ENCODE measurements around the gene ZCWPW2.

Gene ZCWPW2

GRCh38 chr3:28467414-28467813, 118.9 kb downstream of the ZCWPW2 start:
- WGBS: 97% methylated on average over 1 of the region's 1 CpG
- Histone ChIP-seq H2BK15ac (ENCODE audit: low read depth, poor library complexity, severe bottlenecking) (no peak overlapping the region), H3K18ac (ENCODE audit: low read depth in 1 of 2, low read length in 2 of 2) (no peak overlapping the region), H3K9ac (ENCODE audit: low read length) (no peak overlapping the region), H2BK120ac (ENCODE audit: low read depth, low read length) (no peak overlapping the region), H2BK5ac (ENCODE audit: low read depth, low read length, poor library complexity, severe bottlenecking) (no peak overlapping the region), H3K79me1 (replicated peaks; ENCODE audit: low read length, poor library complexity, severe bottlenecking) (no peaks in the 10 kb centered on the region), H3K9me3 (ENCODE audit: control insufficient read depth, low read length) (peaks cover 3% of the 10 kb centered on the region), H2AK5ac (ENCODE audit: low read length, severe bottlenecking) (no peak overlapping the region), H3K27me3 (ENCODE audit: control insufficient read depth in 1 of 2, insufficient read depth in 1 of 2, low read length in 2 of 2) (no peaks in the 10 kb centered on the region), H4K8ac (ENCODE audit: low read length) (no peak overlapping the region), H3K4ac (ENCODE audit: low read depth in 1 of 2, low read length in 2 of 2) (no peak overlapping the region), H2AFZ (ENCODE audit: low read depth, low read length) (no peak overlapping the region), H3K23ac (ENCODE audit: low read length in 2 of 2) (no peak overlapping the region), H3K14ac (ENCODE audit: low read length in 2 of 2) (no peak overlapping the region), H4K91ac (ENCODE audit: low read length) (no peak overlapping the region), H3K4me3 (ENCODE audit: insufficient read depth in 1 of 2, low read depth in 1 of 2, low read length in 2 of 2) (no peak overlapping the region), H2BK12ac (ENCODE audit: low read length in 2 of 2) (no peak overlapping the region), H3K27ac (ENCODE audit: low read length, poor library complexity, severe bottlenecking) (no peak overlapping the region), H3K4me1 (ENCODE audit: control insufficient read depth, insufficient read depth, low read depth, low read length) (no peaks in the 10 kb centered on the region), H3K36me3 (ENCODE audit: control insufficient read depth in 1 of 2, insufficient read depth in 2 of 2, low read depth in 1 of 2, low read length in 2 of 2) (no peaks in the 10 kb centered on the region), H3K4me2 (ENCODE audit: low read length, poor library complexity, severe bottlenecking) (no peak overlapping the region)
- DNase-seq: no peak

GRCh38 chr3:28476194-28476593, 127.7 kb downstream of the ZCWPW2 start:
- no peaks in the 10 kb centered on the region for H3K79me1 ChIP-seq (replicated peaks; ENCODE audit: low read length, poor library complexity, severe bottlenecking)
- no peak overlapping the region for H2BK15ac ChIP-seq (ENCODE audit: low read depth, poor library complexity, severe bottlenecking)
- H4K8ac ChIP-seq (ENCODE audit: low read length): no peak overlapping the region
- no peak overlapping the region for H3K9ac ChIP-seq (ENCODE audit: low read length)
- DNase-seq: peak; percentile 51
- H2BK5ac ChIP-seq (ENCODE audit: low read depth, low read length, poor library complexity, severe bottlenecking): no peak overlapping the region
- H2AK5ac ChIP-seq (ENCODE audit: low read length, severe bottlenecking): no peak overlapping the region
- H3K18ac ChIP-seq (ENCODE audit: low read depth in 1 of 2, low read length in 2 of 2): no peak overlapping the region
- no peaks in the 10 kb centered on the region for H3K36me3 ChIP-seq (ENCODE audit: control insufficient read depth in 1 of 2, insufficient read depth in 2 of 2, low read depth in 1 of 2, low read length in 2 of 2)
- H3K4ac ChIP-seq (ENCODE audit: low read depth in 1 of 2, low read length in 2 of 2): no peak overlapping the region
- H3K9me3 ChIP-seq (ENCODE audit: control insufficient read depth, low read length): peaks cover 3% of the 10 kb centered on the region
- H3K4me2 ChIP-seq (ENCODE audit: low read length, poor library complexity, severe bottlenecking): no peak overlapping the region
- H2BK12ac ChIP-seq (ENCODE audit: low read length in 2 of 2): no peak overlapping the region
- no peaks in the 10 kb centered on the region for H3K4me1 ChIP-seq (ENCODE audit: control insufficient read depth, insufficient read depth, low read depth, low read length)
- H2BK120ac ChIP-seq (ENCODE audit: low read depth, low read length): no peak overlapping the region
- no peak overlapping the region for H3K27ac ChIP-seq (ENCODE audit: low read length, poor library complexity, severe bottlenecking)
- no peak overlapping the region for H3K4me3 ChIP-seq (ENCODE audit: insufficient read depth in 1 of 2, low read depth in 1 of 2, low read length in 2 of 2)
- no peak overlapping the region for H3K23ac ChIP-seq (ENCODE audit: low read length in 2 of 2)
- no peak overlapping the region for H4K91ac ChIP-seq (ENCODE audit: low read length)
- H2AFZ ChIP-seq (ENCODE audit: low read depth, low read length): no peak overlapping the region
- no peaks in the 10 kb centered on the region for H3K27me3 ChIP-seq (ENCODE audit: control insufficient read depth in 1 of 2, insufficient read depth in 1 of 2, low read length in 2 of 2)
- no peak overlapping the region for H3K14ac ChIP-seq (ENCODE audit: low read length in 2 of 2)

- Histone ChIP-seq H3K23ac (ENCODE audit: low read length in 2 of 2) (no peak overlapping the region), H3K18ac (ENCODE audit: low read depth in 1 of 2, low read length in 2 of 2) (no peak overlapping the region), H2BK120ac (ENCODE audit: low read depth, low read length) (no peak overlapping the region), H3K4me2 (ENCODE audit: low read length, poor library complexity, severe bottlenecking) (no peak overlapping the region), H2BK5ac (ENCODE audit: low read depth, low read length, poor library complexity, severe bottlenecking) (no peak overlapping the region), H3K4me1 (ENCODE audit: control insufficient read depth, insufficient read depth, low read depth, low read length) (no peaks in the 10 kb centered on the region), H3K36me3 (ENCODE audit: control insufficient read depth in 1 of 2, insufficient read depth in 2 of 2, low read depth in 1 of 2, low read length in 2 of 2) (no peaks in the 10 kb centered on the region), H2AK5ac (ENCODE audit: low read length, severe bottlenecking) (no peak overlapping the region), H2AFZ (ENCODE audit: low read depth, low read length) (no peak overlapping the region), H3K4ac (ENCODE audit: low read depth in 1 of 2, low read length in 2 of 2) (no peak overlapping the region), H3K9me3 (ENCODE audit: control insufficient read depth, low read length) (peaks cover 3% of the 10 kb centered on the region), H3K9ac (ENCODE audit: low read length) (no peak overlapping the region), H4K8ac (ENCODE audit: low read length) (no peak overlapping the region), H3K79me1 (replicated peaks; ENCODE audit: low read length, poor library complexity, severe bottlenecking) (no peaks in the 10 kb centered on the region), H3K4me3 (ENCODE audit: insufficient read depth in 1 of 2, low read depth in 1 of 2, low read length in 2 of 2) (no peak overlapping the region), H3K14ac (ENCODE audit: low read length in 2 of 2) (no peak overlapping the region), H2BK12ac (ENCODE audit: low read length in 2 of 2) (no peak overlapping the region), H4K91ac (ENCODE audit: low read length) (no peak overlapping the region), H2BK15ac (ENCODE audit: low read depth, poor library complexity, severe bottlenecking) (no peak overlapping the region), H3K27ac (ENCODE audit: low read length, poor library complexity, severe bottlenecking) (no peak overlapping the region), H3K27me3 (ENCODE audit: control insufficient read depth in 1 of 2, insufficient read depth in 1 of 2, low read length in 2 of 2) (no peaks in the 10 kb centered on the region)
- no peak for DNase-seq
- WGBS: 66% methylated on average over 3 of the region's 5 CpGs
Observed at GRCh38 chr3:28476764-28477163, 128.2 kb downstream of the ZCWPW2 start.

- no peak overlapping the region for H2BK15ac ChIP-seq (ENCODE audit: low read depth, poor library complexity, severe bottlenecking)
- no peak overlapping the region for H3K23ac ChIP-seq (ENCODE audit: low read length in 2 of 2)
- no peak overlapping the region for H3K18ac ChIP-seq (ENCODE audit: low read depth in 1 of 2, low read length in 2 of 2)
- H3K14ac ChIP-seq (ENCODE audit: low read length in 2 of 2): no peak overlapping the region
- H3K4ac ChIP-seq (ENCODE audit: low read depth in 1 of 2, low read length in 2 of 2): no peak overlapping the region
- H2BK12ac ChIP-seq (ENCODE audit: low read length in 2 of 2): no peak overlapping the region
- no peak overlapping the region for H2AFZ ChIP-seq (ENCODE audit: low read depth, low read length)
- H4K8ac ChIP-seq (ENCODE audit: low read length): no peak overlapping the region
- no peak overlapping the region for H3K9ac ChIP-seq (ENCODE audit: low read length)
- no peak overlapping the region for H3K27ac ChIP-seq (ENCODE audit: low read length, poor library complexity, severe bottlenecking)
- no peak overlapping the region for H3K4me2 ChIP-seq (ENCODE audit: low read length, poor library complexity, severe bottlenecking)
- H2AK5ac ChIP-seq (ENCODE audit: low read length, severe bottlenecking): no peak overlapping the region
- H3K27me3 ChIP-seq (ENCODE audit: control insufficient read depth in 1 of 2, insufficient read depth in 1 of 2, low read length in 2 of 2): no peaks in the 10 kb centered on the region
- no peak for DNase-seq
- no peaks in the 10 kb centered on the region for H3K79me1 ChIP-seq (replicated peaks; ENCODE audit: low read length, poor library complexity, severe bottlenecking)
- peaks cover 15% of the 10 kb centered on the region for H3K9me3 ChIP-seq (ENCODE audit: control insufficient read depth, low read length)
- H3K36me3 ChIP-seq (ENCODE audit: control insufficient read depth in 1 of 2, insufficient read depth in 2 of 2, low read depth in 1 of 2, low read length in 2 of 2): no peaks in the 10 kb centered on the region
- no peak overlapping the region for H2BK5ac ChIP-seq (ENCODE audit: low read depth, low read length, poor library complexity, severe bottlenecking)
- H2BK120ac ChIP-seq (ENCODE audit: low read depth, low read length): no peak overlapping the region
- H4K91ac ChIP-seq (ENCODE audit: low read length): no peak overlapping the region
- H3K4me1 ChIP-seq (ENCODE audit: control insufficient read depth, insufficient read depth, low read depth, low read length): no peaks in the 10 kb centered on the region
- no peak overlapping the region for H3K4me3 ChIP-seq (ENCODE audit: insufficient read depth in 1 of 2, low read depth in 1 of 2, low read length in 2 of 2)
Observed at GRCh38 chr3:28485164-28485563, 136.6 kb downstream of the ZCWPW2 start.

Data from mesenchymal stem cell (in vitro differentiated cells and primary cell).